ENCODE data around the gene CARM1.

Gene CARM1

DNA sequence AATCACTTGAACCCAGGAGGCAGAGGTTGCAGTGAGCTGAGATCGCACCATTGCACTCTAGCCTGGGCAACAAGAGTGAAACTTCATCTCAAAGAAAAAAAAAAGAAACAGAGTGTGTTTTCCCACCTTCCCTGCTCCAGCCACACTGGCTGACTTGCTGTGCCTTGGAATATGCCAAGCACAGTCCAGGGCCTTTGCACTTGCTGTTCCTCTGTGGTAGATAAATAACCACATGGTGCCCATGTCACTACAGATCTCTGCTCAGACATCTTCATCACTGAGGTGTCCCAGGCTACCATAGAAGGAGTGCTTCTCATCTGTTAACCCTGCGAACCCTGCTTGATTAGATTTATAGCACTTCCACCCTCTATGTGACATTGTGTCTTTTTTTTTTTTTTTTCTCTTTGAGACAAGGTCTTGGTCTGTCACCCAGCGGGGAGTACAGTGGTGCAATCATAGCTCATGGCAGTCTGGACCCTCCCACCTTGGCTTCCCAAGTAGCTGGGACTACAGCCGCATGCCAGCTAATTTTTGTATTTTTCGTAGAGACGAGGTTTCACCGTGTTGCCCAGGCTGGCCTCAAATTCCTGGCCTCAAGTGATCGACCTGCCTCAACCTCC is 99.9 kb downstream of the CARM1 start:
- no peak for DNase-seq (ENCODE audit: low read depth in 1 of 2, low spot score in 1 of 2)
